ENCODE results near the gene NACC2.
"Not testable (repeated sequence)": the region's sequence is repeated elsewhere in the genome, so short reads cannot be mapped to it uniquely, and the experiment has no call there.

The NACC2 gene

GRCh38 chr9:136109351-136110081 lies 14.4 kb upstream of the NACC2 start:
- DNase-seq, result peak; percentile 91 to 94

GRCh38 chr9:136108648-136109266 lies 13.7 kb upstream of the NACC2 start:
- DNase-seq, result no peak

- no peak for DNase-seq
Observed at GRCh38 chr9:136107953-136108647, 13.0 kb upstream of the NACC2 start.

GRCh38 chr9:136107155-136107952 lies 12.3 kb upstream of the NACC2 start:
- no peak for DNase-seq

GRCh38 chr9:136105398-136106135 lies 10.5 kb upstream of the NACC2 start:
- DNase-seq, result no peak

- no peak for DNase-seq
Observed at GRCh38 chr9:136104916-136105315, 9.8 kb upstream of the NACC2 start.

- no peak for DNase-seq
Observed at GRCh38 chr9:136104488-136104800, 9.4 kb upstream of the NACC2 start.

GRCh38 chr9:136103651-136104487 lies 8.8 kb upstream of the NACC2 start:
- DNase-seq, result no peak

- DNase-seq, result not testable (repeated sequence)
Observed at GRCh38 chr9:136101615-136102074, 6.6 kb upstream of the NACC2 start.

GRCh38 chr9:136100700-136101614 lies 5.9 kb upstream of the NACC2 start:
- DNase-seq, result no peak

GRCh38 chr9:136099542-136099941 lies 4.5 kb upstream of the NACC2 start:
- DNase-seq, result no peak

- no peak for DNase-seq
Observed at GRCh38 chr9:136098844-136099243, 3.8 kb upstream of the NACC2 start.

- no peak for DNase-seq
Observed at GRCh38 chr9:136098210-136098609, 3.1 kb upstream of the NACC2 start.

GRCh38 chr9:136096505-136097001 lies 1.5 kb upstream of the NACC2 start:
- no peak for DNase-seq

GRCh38 chr9:136093995-136094881 lies 851 bp downstream of the NACC2 start:
- peak; percentile 63 for DNase-seq

GRCh38 chr9:136093346-136093986 lies 1.6 kb downstream of the NACC2 start:
- DNase-seq, result no peak

- no peak for DNase-seq
Observed at GRCh38 chr9:136092741-136093140, 2.3 kb downstream of the NACC2 start.

GRCh38 chr9:136092353-136092650 lies 2.8 kb downstream of the NACC2 start:
- DNase-seq, result no peak

All from stimulated activated CD4-positive, alpha-beta T cell treated with anti-CD3 and anti-CD28 coated beads, Interleukin-4, amount 100 ng/mL, for 4 hours (primary cell).